HG02938 (cell line): ENCODE data around the gene IL18R1.
A peak's percentile ranks its signal among the peaks of the same experiment; 100 is the strongest.

Experiments
- ATAC-seq: cut with Tn5 transposase; IDR thresholded peaks from one replicate; pipeline ENCODE4 v1.9.1; 2021; ENCODE audit warnings: mild to moderate bottlenecking, moderate library complexity; ENCODE audit not compliant: unreplicated experiment

Gene IL18R1

GRCh38 chr2:102344397-102344796, 11.2 kb upstream of the IL18R1 start:
- ATAC-seq, result no peak

DNA sequence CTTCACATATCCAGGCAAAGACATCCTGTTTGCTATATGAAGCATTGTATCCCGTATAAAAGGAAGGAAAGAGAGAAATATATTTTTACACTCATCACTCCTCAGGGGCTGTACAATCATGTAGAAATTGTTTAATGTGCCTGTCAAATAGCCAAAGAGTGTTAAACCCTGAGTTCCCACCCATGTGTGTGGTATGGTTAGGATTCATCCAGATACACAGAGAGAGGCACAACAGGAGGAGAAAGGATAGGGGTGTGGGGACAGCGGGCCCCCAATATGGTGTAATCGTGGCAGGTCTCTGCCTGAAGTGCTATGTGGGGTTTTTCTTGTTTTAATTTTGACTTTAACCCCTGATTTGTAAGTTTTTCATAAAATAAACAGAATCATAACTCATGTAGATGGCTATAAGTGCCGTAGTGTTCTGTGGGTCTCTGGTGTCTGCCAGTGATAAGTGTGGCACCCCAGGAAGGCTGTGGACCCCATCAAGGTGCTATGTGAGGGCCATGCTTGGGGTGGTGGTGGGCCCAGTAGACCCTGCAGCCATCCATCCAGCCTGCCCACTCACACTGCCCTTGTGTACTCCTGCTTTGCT, 10.2 kb upstream of the IL18R1 start:
- no peak for ATAC-seq

DNA sequence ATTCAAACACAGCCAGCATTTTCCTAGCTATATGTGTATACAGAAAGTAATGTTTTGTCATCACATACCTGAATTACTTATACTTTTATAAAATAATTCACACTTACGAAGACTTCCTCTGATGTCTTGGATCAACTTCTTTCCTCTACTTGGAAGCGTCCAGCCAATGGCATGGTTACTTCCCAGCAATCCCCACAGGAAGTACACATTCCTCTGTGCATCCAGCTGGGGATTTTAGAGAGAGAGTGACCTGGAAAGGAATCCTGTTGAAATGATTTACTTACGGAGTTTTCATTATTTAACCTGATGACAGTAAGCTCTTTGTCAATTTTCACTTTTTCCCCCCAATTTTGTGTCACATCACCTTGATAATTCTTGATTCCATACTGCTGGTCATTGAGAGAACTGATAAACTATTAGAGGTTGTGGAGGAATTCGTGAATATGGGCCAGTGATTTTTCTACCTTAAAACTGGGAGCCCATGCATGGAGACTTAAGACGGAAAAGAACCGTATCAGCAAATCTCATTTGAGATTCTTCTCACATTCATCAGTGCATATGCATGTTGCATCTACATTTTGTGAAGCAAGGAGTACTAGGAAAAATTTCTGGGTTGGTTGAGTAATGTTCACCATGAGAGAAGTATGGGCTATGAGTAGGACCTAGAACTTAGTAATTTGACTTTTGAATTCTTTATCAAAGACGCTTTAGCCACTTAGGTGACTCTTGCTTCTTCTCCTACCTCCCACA, 9.0 kb upstream of the IL18R1 start:
- no peak for ATAC-seq

GRCh38 chr2:102350137-102350793, 5.3 kb upstream of the IL18R1 start:
- no peak for ATAC-seq

DNA sequence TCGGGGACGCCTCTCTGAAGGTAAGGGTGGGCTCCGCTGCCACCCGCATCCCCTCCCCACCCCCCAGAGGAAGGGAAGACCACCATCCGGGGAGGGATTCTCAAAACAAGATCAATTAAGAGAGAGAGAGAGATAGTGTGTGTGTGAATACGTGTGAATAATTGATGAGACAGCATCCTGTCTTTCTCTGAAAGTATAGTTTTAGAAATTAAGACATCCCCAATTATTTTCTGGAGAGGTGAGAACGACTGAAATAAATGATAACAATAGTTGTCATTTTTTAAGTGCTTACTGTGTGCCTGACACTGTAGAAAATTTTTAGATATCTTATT, 751 bp downstream of the IL18R1 start:
- peak; percentile 3 for ATAC-seq

- ATAC-seq, result no peak
Observed at GRCh38 chr2:102356741-102357140, 1.1 kb downstream of the IL18R1 start.

GRCh38 chr2:102357937-102358336, 2.3 kb downstream of the IL18R1 start:
- ATAC-seq, result no peak

DNA sequence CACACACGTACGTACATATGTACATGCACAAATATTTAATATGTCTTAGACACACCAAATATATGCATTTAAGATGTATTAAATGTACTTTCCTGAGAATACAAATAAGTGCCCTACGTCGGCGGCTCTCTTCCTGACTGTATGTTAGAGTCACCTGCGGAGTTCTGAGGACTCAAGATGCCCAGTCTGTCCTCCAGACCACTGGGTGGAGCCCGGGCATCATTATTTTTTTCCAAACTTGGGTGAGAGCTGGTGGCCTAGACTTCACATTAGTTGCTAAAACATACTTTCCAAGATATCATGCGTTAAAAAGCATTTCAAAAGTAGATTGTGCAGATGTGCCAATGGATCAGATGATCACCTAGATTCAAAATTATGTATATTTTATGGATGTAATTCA, 2.9 kb downstream of the IL18R1 start:
- no peak for ATAC-seq

GRCh38 chr2:102359527-102359926, 3.9 kb downstream of the IL18R1 start:
- no peak for ATAC-seq

DNA sequence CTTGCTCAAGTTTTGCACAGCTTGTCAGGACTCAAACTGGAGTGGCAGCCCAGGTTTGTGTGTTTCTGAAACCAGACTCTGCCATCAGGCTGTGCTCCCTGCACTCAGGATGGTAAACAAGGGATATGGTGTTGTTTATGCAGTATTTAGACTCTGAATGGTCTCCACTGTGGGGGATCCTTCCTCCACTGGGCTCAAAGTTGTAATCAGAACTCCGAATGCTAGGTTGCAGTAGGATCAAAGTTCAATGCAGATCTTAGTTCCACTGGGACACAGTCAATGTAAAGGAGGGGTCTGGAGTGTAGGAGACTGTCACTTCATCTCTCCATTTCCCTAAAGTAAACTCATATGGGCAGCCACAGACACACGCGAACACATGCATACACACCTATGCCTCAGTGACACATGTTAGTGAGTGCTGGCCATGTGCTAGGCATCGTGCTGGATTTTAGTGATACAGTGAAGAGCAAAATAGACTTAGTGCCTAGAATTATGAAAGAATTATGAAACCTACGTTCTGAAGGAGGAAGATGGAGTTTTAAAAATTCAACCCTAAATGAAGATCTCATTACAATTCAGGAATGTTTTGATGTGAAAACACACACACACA, 6.1 kb downstream of the IL18R1 start:
- no peak for ATAC-seq

DNA sequence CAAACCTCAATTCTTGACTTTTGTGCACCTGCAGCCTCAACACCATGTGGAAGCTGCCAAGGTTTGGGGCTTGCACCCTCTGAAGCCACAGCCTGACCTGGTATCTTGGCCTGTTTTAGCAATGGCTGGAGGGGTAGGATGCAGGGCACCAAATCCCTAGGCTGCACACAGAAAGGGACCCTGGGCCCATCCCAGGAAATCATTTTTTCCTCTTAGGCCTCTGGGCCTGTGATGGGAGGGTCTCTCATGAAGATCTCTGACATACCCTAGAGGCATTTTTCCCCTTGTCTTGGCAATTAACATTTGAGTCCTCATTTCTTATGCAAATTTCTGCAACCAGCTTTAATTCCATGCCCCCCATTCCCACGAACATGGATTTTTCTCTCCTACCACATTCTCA, 10.2 kb downstream of the IL18R1 start:
- ATAC-seq, result no peak

GRCh38 chr2:102366406-102367112, 11.0 kb downstream of the IL18R1 start:
- ATAC-seq, result peak; percentile 81

GRCh38 chr2:102367331-102367971, 11.9 kb downstream of the IL18R1 start:
- ATAC-seq, result peak; percentile 65

DNA sequence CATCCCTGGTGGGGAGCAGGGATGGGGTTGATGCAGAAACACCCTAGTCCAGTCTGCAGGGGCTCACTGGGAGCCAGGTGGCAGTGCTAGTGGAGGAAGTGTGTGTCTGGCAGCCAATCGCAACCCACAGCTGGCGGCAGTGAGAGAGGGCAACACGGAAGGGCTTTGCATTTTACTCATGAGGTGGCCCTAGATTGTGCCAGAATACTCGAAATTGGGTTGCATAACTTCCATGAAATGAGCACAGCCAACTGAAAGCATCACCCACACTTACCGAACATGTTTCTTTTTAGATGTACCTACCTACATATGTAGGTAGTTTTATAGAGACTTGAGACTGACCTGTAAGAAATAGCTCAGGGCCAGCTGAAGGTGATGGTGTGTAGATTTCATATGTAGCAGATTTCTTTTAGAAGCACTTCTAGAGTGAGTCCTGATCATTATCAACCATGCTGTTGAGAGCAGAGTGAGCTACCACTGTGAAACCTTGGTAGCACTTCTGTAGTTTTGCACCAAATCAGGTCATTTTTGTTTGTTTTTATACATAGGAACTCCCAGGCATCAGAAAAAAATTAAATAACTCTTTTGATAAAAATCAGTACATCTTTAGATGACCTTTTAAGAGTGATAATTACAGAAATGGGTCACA, 13.0 kb downstream of the IL18R1 start:
- no peak for ATAC-seq

DNA sequence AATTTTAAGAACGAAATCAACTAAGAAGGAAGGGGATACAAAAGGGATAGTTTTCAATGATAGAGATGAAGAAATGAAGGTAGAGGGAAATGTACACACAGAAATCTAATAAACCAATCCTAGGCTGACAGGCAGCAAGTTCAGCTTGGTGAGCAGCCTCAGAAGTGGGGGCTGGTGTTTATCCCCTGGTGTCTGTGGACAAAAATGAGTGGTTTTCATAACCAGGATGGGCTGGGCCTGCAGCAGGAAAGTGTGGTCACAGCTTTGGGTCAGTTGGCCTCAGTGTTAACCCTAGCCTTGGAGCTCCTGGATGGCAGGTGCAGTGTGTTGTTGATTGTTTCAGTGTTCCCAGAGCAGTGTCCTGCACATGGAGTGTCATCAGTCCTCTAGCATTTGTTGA, 14.3 kb downstream of the IL18R1 start:
- ATAC-seq, result no peak

DNA sequence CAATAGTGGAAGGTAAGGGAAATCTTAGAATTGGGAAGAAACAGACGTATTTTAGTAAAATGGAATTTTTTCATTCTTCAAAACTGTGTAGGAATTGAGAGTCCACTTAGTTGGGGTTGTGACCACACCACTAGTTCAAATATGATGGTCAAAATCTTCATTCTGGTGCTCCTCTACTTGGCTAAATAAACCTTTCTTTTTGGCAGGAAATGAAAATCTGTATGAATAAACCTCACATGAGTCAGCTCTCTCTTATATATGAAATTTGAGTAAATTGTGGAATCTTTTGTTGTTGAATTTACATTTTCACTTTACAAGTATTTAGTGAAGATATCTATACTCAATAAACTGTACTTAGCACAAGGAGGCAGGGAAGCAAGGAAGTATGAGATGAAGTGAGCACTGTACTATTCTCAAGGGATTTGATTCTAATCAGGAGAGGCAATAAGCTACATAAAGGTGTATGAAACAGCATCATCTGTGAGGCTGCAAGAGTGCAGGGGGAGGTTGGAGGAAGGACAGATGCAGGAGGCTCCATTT, 20.5 kb downstream of the IL18R1 start:
- ATAC-seq, result no peak

- ATAC-seq, result no peak
Observed at GRCh38 chr2:102383722-102384121, 28.1 kb downstream of the IL18R1 start.

DNA sequence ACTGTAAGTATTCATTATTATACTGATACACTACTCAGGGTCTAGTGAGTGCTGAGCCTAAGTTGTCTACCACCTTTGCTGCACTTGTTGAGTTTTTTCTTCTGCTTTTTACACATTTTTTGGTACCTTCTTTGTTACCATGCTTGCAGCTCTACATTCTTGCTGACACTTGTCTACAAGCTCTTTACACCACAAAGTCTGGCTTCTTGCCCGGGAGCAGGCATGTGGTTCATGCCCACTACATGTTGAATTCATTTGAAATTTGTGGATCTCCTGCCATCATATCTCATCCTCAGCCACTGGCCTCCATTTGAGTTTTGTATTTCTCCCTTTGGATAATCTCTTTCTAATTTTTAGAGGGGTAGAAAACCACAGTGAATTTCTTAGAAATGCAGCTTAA, 29.9 kb downstream of the IL18R1 start:
- ATAC-seq, result no peak

DNA sequence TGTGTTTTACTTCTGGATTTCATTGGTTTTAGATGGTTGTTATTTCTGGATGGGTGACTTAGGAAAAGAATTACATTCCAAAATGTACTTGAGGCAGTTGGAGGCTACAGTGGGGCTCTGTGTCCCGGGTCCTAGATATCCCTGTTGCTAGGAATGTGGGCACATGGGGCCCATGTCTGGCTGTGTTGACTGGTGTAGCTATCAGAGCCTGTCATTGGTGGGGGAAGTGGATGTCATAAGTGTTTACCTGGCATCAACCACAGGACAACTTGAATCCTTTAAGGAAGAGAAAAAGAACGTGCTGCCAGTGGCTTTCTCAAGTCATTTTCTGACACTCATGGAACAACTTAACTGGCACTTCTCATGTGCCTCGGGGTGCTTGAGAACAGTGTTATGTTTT, 30.4 kb downstream of the IL18R1 start:
- no peak for ATAC-seq

- no peak for ATAC-seq
Observed at GRCh38 chr2:102386867-102387541, 31.4 kb downstream of the IL18R1 start.
